ENCODE data around the gene CTSF.
"Not testable (repeated sequence)": the region's sequence is repeated elsewhere in the genome, so short reads cannot be mapped to it uniquely, and the experiment has no call there.

The CTSF gene

DNA sequence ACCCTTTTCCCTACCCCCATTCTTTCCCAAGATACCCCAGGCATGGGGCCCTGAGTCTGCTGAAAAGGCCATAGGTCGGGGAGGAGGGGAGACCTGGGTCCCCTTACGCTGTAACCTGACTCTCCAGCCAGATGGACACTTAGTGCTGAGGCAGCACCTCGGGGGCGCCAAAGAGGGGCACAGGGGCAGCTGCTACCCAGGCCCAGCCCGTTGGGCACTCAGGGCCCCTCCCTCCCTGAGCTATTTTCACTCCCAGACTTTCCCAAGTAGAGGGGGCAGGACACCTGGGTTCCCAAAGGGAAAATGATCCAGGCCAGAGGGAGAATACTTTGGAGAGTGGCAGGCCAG lies 20.8 kb downstream of the CTSF start:
- H3K4me3 ChIP-seq (ENCODE audit: low read depth, low read length), result no peak overlapping the region
- TF ChIP-seq, protein P1, sequence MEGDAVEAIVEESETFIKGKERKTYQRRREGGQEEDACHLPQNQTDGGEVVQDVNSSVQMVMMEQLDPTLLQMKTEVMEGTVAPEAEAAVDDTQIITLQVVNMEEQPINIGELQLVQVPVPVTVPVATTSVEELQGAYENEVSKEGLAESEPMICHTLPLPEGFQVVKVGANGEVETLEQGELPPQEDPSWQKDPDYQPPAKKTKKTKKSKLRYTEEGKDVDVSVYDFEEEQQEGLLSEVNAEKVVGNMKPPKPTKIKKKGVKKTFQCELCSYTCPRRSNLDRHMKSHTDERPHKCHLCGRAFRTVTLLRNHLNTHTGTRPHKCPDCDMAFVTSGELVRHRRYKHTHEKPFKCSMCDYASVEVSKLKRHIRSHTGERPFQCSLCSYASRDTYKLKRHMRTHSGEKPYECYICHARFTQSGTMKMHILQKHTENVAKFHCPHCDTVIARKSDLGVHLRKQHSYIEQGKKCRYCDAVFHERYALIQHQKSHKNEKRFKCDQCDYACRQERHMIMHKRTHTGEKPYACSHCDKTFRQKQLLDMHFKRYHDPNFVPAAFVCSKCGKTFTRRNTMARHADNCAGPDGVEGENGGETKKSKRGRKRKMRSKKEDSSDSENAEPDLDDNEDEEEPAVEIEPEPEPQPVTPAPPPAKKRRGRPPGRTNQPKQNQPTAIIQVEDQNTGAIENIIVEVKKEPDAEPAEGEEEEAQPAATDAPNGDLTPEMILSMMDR (conservative IDR thresholded peaks at IDR 0.05; ENCODE audit: low read depth, low read length), result no peak
- DNase-seq (ENCODE audit: low read depth), result no peak

- TF ChIP-seq, protein P1 (conservative IDR thresholded peaks at IDR 0.05; ENCODE audit: low read depth, low read length), result no peak
- H3K4me3 ChIP-seq (ENCODE audit: low read depth, low read length), result no peak overlapping the region
- DNase-seq (ENCODE audit: low read depth), result no peak
Measured at GRCh38 chr11:66546966-66547661, 21.3 kb downstream of the CTSF start.

DNA sequence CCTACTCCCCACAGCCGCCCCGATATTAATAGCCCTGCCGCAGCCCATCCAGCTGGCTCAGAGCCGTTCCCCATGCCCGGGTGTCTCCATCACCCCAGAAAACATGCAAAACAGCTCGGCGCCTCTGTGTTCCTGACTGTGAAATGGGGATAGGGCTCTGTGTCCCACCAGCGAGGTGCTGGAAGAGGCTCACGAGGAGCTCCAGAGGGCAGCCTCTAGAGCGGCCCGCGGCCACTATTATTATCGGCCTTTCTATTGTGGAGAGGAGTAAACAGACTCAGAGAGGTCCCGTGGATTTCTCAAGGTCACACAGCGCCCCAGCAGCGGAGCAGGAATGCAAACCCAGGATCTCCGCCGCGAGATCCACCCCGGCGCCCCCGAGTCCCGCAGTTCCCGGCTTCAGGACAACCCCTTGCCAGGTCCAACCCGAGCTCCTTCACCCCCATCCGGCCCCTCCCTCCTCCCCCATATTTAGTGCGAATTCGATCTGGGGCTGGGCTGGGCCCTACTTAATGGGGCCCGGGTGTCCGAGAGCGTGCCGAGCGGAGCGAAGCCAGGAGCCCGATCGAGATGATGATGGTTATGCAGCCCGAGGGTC lies 21.9 kb downstream of the CTSF start, which contains the start of gene ACTN3:
TSS of gene ACTN3 (plus strand) at position 536 of the 598 bp plus-strand sequence. CDS start at position 571, 35 bp downstream.
- peak; percentile 21 for DNase-seq (ENCODE audit: low read depth)
- TF ChIP-seq, protein P1 (conservative IDR thresholded peaks at IDR 0.05; ENCODE audit: low read depth, low read length), result no peak
- peak within 1 kb of the TSS; percentile 77 for H3K4me3 ChIP-seq (ENCODE audit: low read depth, low read length)

GRCh38 chr11:66545701-66546367 lies 22.6 kb downstream of the CTSF start, which contains the start of gene ZDHHC24:
Gene ZDHHC24 (minus strand): TSS chr11:66546048. CDS start chr11:66546003, 45 bp downstream.
- peak; percentile 98 for DNase-seq (ENCODE audit: low read depth)
- H3K4me3 ChIP-seq (ENCODE audit: low read depth, low read length), result peak within 1 kb of the TSS; percentile 77

GRCh38 chr11:66544952-66545351 lies 23.5 kb downstream of the CTSF start:
- not testable (repeated sequence) for DNase-seq (ENCODE audit: low read depth)
- peak overlapping the region; percentile 77 for H3K4me3 ChIP-seq (ENCODE audit: low read depth, low read length)

More at GRCh38 chr11:66545701-66546367, 22.6 kb downstream of the CTSF start, which contains the start of gene ZDHHC24:
- TF ChIP-seq, protein P1 (conservative IDR thresholded peaks at IDR 0.05; ENCODE audit: low read depth, low read length), result no peak

DNA sequence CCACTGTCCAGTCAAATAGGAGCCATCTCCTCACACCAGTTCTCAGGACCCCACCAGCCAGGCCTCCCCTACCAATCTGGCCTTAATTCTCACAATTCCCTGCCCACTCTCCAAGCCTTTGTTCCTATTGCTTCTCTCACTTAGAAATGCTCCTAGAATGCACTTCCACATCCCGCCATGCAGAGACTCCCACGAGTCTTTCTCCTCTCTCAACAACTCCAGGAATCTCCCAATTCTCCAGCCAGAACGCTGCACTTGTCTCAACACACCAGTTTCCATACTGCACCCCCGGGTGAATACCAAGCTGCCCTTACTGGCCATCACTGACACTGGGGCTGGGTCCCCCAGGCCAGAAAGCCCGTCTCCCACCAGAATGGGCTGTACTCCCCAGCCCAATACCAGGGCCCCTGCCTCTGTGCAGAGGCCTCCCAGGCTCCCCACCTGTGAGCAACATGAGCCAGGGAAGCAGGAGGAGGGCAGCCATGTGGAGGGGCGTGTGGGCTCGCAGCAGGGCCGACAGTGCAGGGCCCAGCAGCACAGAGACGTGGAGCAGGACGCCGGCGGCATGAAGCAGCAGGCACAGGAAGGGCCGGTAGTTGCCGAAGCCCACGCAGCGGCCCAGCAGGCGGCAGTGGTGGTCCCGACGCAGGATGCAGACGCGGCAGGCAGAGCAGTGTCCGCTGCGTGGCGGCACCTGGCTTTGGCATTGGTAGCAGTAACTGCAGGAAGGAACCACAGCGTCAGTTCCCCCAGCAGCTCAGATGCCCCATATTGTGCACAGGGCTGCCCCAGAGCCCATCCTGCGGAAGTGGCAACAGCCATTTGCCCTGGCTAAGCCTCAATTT lies 24.9 kb downstream of the CTSF start:
- peak overlapping the region; percentile 22 for H3K4me3 ChIP-seq (ENCODE audit: low read depth, low read length)
- TF ChIP-seq, protein P1 (conservative IDR thresholded peaks at IDR 0.05; ENCODE audit: low read depth, low read length), result peak; percentile 74
- DNase-seq (ENCODE audit: low read depth), result peak; percentile 66

Measured in choroid plexus epithelial cell (primary cell).